Prostate gland (tissue), 2 donors: Measurements from ENCODE around the gene TMEM240. TPM values are rescaled to one million over a fixed set of nuclear protein-coding genes. Genes with fewer than 3 reads are reported as not detected.
"Not testable (repeated sequence)": the region's sequence is repeated elsewhere in the genome, so short reads cannot be mapped to it uniquely, and the experiment has no call there.

Experiments used
- DNase-seq: peaks from one replicate; pipeline ENCODE4 v3.0.0-alpha.2; 2019; ENCODE audit warnings: low spot score
- H3K27ac ChIP-seq, 2 donors: fragments of 200-600 bp; sonication (generic); 2 replicates each; pipeline ENCODE4 v1.5.1; 2017 to 2019
- H3K27me3 ChIP-seq: fragments of 200-600 bp; sonication (generic); replicated peaks from 2 replicates; pipeline ENCODE4 v1.5.1; 2019; ENCODE audit not compliant: insufficient read depth
- H3K36me3 ChIP-seq, 2 donors: fragments of 200-600 bp; sonication (generic); 1 replicate in 1 of 2; 2 replicates in 1 of 2; pipeline versions ENCODE4 v1.5.1 to v1.8.1; 2017 to 2019
- H3K4me1 ChIP-seq: fragments of 200-600 bp; sonication (generic); replicated peaks from 2 replicates; pipeline ENCODE4 v1.5.1; 2019
- H3K4me3 ChIP-seq, 2 donors: fragments of 200-600 bp; sonication (generic); 2 replicates each; pipeline ENCODE4 v1.5.1; 2017 to 2019
- H3K9me3 ChIP-seq: fragments of 200-600 bp; sonication (generic); 2 replicates; pipeline ENCODE4 v1.5.1; 2017
- CTCF ChIP-seq, 4 experiments: fragments of 200-600 bp in 2 of 4; fragments of 450-650 bp in 2 of 4; sonication (generic) in 2 of 4; IDR thresholded peaks; 1 replicate in 3 of 4; 2 replicates in 1 of 4; pipeline ENCODE4 v1.5.1; 2016 to 2019; ENCODE audit warnings: antibody characterized with exemption in 4 of 4, mild to moderate bottlenecking in 2 of 4, moderate library complexity in 2 of 4
- POLR2A ChIP-seq: fragments of 450-650 bp; IDR thresholded peaks from one replicate; pipeline ENCODE4 v1.6.1; 2016; ENCODE audit warnings: antibody characterized with exemption, mild to moderate bottlenecking
- POLR2AphosphoS5 ChIP-seq: sonication (generic); formaldehyde crosslinking; IDR thresholded peaks from one replicate; pipeline ENCODE4 v1.6.1; 2017; ENCODE audit warnings: antibody characterized with exemption
- WGBS: methylation state at CpG from one replicate; pipeline ENCODE4 v1.1.5; 2018; 5-methylcytosine and 5-hydroxymethylcytosine counted together
- intact Hi-C: fragments of 100-400 bp; cut with DNase I; formaldehyde crosslinking; loops from one replicate; pipeline ENCODE4 v1.14.2; 2022
- total RNA-seq, 2 donors: library from RNA; depleted of rRNA; stranded (reverse); fragments of >200 nt; gene quantifications; one replicate each; pipeline ENCODE4 v1.1.0, GENCODE V29; 2016

Gene TMEM240
- total RNA-seq, 2 donors from 2014 or later: 4.5 to 6.8 TPM

GRCh38 chr1:1489231-1489630 lies 51.2 kb downstream of the TMEM240 start:
- no peak for TF ChIP-seq CTCF (IDR thresholded peaks at IDR 0.05)
- TF ChIP-seq POLR2AphosphoS5: no peak
- no peak for TF ChIP-seq POLR2A
- intact Hi-C loops: no loop called here
- H3K4me3 ChIP-seq: no peak overlapping the region
- WGBS: 94% methylated on average over 16 of the region's 16 CpGs
- no peak overlapping the region for H3K27ac ChIP-seq
- H3K36me3 ChIP-seq: peaks cover 0 to 3% of the 10 kb centered on the region in 2 donors
- no peak for DNase-seq
- no peaks in the 10 kb centered on the region for H3K9me3 ChIP-seq
- no peaks in the 10 kb centered on the region for H3K4me1 ChIP-seq
- H3K27me3 ChIP-seq: no peaks in the 10 kb centered on the region

GRCh38 chr1:1487701-1488100 lies 52.7 kb downstream of the TMEM240 start:
- Histone ChIP-seq H3K9me3 (no peaks in the 10 kb centered on the region), H3K36me3 (peaks cover 3 to 12% of the 10 kb centered on the region in 2 donors), H3K27ac (no peak overlapping the region), H3K4me3 (no peak overlapping the region), H3K27me3 (no peaks in the 10 kb centered on the region), H3K4me1 (no peaks in the 10 kb centered on the region)
- 93% methylated on average over 18 of the region's 18 CpGs for WGBS
- intact Hi-C loops: no loop called here
- no peak for DNase-seq
- TF ChIP-seq CTCF (IDR thresholded peaks at IDR 0.05) (no peak), POLR2AphosphoS5 (no peak), POLR2A (no peak)

GRCh38 chr1:1485755-1486317 lies 54.6 kb downstream of the TMEM240 start:
- DNase-seq, H3K4me1 ChIP-seq, H3K4me3 ChIP-seq, intact Hi-C loops, H3K27me3 ChIP-seq, H3K27ac ChIP-seq, H3K9me3 ChIP-seq: not testable (repeated sequence)
- peaks cover 3 to 20% of the 10 kb centered on the region in 2 donors for H3K36me3 ChIP-seq
- 73% methylated on average over 30 of the region's 31 CpGs for WGBS

DNA sequence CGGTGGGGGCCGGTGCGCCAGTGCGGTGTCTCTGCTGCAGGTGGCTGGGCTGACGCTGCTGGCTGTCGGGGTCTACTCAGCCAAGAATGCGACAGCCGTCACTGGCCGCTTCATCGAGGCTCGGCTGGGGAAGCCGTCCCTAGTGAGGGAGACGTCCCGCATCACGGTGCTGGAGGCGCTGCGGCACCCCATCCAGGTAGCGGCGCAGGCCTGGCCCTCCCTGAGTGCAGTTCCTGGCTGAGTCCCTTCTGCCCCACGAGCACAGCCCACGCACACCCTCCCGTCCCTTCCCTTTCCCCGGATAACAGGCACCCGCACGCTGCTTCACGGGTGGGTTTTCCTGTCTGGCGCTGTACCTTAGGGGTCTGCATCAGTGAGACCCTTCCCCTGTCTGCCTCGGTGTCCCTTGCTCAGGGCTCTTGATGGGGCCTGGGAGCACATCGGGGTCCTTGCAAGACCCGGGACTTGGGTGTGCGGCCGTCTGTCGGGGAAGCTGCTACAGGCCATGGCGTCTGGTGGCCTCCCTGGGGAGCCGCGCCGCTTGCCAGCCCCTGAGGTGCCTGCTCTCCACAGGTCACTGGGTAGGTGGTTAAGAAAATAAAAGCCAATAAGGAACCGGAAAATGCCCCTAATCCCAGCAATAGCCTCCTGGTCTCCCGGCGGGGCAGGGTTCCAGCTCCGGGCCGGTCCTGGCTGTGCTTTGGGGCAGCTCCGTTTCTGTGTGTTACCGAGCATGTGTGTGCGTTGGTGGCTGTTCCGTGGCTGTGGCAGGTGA lies 55.3 kb downstream of the TMEM240 start:
- peaks cover 6 to 24% of the 10 kb centered on the region in 2 donors for H3K36me3 ChIP-seq
- H3K9me3 ChIP-seq, H3K27ac ChIP-seq, H3K4me1 ChIP-seq, H3K4me3 ChIP-seq, H3K27me3 ChIP-seq, intact Hi-C loops, DNase-seq: not testable (repeated sequence)
- WGBS: 93% methylated on average over 37 of the region's 46 CpGs

Other genes with a start within 250 kb of the TMEM240 start
- gene ACAP3, start 232.7 kb downstream of the TMEM240 start, total RNA-seq: 10 to 100 TPM; 43.2 to 58.6 TPM
- 10 to 100 TPM; 30.6 to 36.9 TPM for gene PUSL1, start 232.0 kb downstream of the TMEM240 start, total RNA-seq
- 100 to 1,000 TPM in 1 of 2 donors, 10 to 100 TPM in 1; 97.3 to 178 TPM for gene INTS11, start 216.0 kb downstream of the TMEM240 start, total RNA-seq
- 10 to 100 TPM; 35.8 to 54.0 TPM for gene CPTP, start 215.8 kb downstream of the TMEM240 start, total RNA-seq
- under 1 TPM in 1 of 2 donors, not detected in 1; 0.80 TPM for gene TAS1R3, start 209.3 kb downstream of the TMEM240 start, total RNA-seq
- 100 to 1,000 TPM in 1 of 2 donors, 10 to 100 TPM in 1; 70.5 to 165 TPM for gene DVL1, start 191.2 kb downstream of the TMEM240 start, total RNA-seq
- 100 to 1,000 TPM in 1 of 2 donors, 10 to 100 TPM in 1; 39.0 to 152 TPM for gene MXRA8, start 182.1 kb downstream of the TMEM240 start, total RNA-seq
- 100 to 1,000 TPM; 152 to 161 TPM for gene AURKAIP1, start 165.4 kb downstream of the TMEM240 start, total RNA-seq
- gene CCNL2, start 141.3 kb downstream of the TMEM240 start, total RNA-seq: 100 to 1,000 TPM; 116 to 242 TPM
- gene MRPL20, start 133.3 kb downstream of the TMEM240 start, total RNA-seq: 100 to 1,000 TPM; 143 to 174 TPM
- 10 to 100 TPM; 33.7 to 34.9 TPM for gene ANKRD65, start 119.3 kb downstream of the TMEM240 start, total RNA-seq
- gene VWA1, start 104.9 kb downstream of the TMEM240 start, total RNA-seq: 100 to 1,000 TPM; 191 to 227 TPM
- 1 to 10 TPM; 7.3 to 9.9 TPM for gene ATAD3C, start 90.9 kb downstream of the TMEM240 start, total RNA-seq
- 10 to 100 TPM; 16.8 to 26.9 TPM for gene ATAD3B, start 68.9 kb downstream of the TMEM240 start, total RNA-seq
- 10 to 100 TPM; 30.0 to 32.8 TPM for gene ATAD3A, start 28.5 kb downstream of the TMEM240 start, total RNA-seq
- gene SSU72, start 34.2 kb upstream of the TMEM240 start, total RNA-seq: 100 to 1,000 TPM; 173 to 203 TPM
- 10 to 100 TPM in 1 of 2 donors, 1 to 10 TPM in 1; 3.5 to 33.3 TPM for gene FNDC10, start 59.5 kb upstream of the TMEM240 start, total RNA-seq
- 100 to 1,000 TPM in 1 of 2 donors, 10 to 100 TPM in 1; 60.6 to 152 TPM for gene MIB2, start 74.9 kb upstream of the TMEM240 start, total RNA-seq
- 10 to 100 TPM in 1 of 2 donors, 1 to 10 TPM in 1; 4.4 to 55.4 TPM for gene MMP23B, start 91.5 kb upstream of the TMEM240 start, total RNA-seq
- gene CDK11B, start 118.4 kb upstream of the TMEM240 start, total RNA-seq: 10 to 100 TPM; 15.0 to 31.2 TPM
- gene SLC35E2B, start 152.2 kb upstream of the TMEM240 start, total RNA-seq: 10 to 100 TPM; 40.3 to 67.1 TPM
- 10 to 100 TPM; 31.1 to 47.4 TPM for gene CDK11A, start 183.7 kb upstream of the TMEM240 start, total RNA-seq
- 10 to 100 TPM; 64.5 to 91.1 TPM for gene NADK, start 237.8 kb upstream of the TMEM240 start, total RNA-seq